Panc1 (cell line): Measurements from ENCODE around the gene GZMM. TPM values are rescaled to one million over a fixed set of nuclear protein-coding genes. Genes with fewer than 3 reads are reported as not detected.

Experiments
- ATAC-seq: fragments of 200-7000 bp; cut with Tn5 transposase; 2 replicates; pipeline ENCODE4 v1.9.1; 2020; ENCODE audit warnings: mild to moderate bottlenecking, moderate library complexity
- BruUV-seq: library from RNA; stranded (reverse); fragments of 400-500 nt; replicated peaks from 2 replicates; lab custom pipeline; 2021; lab: Mats Ljungman, UMichigan
- CTCF ChIA-PET: fragments of 300-600 bp; sonication (Branson Sonifier 250); formaldehyde crosslinking; loops from one replicate; lab custom pipeline; 2022; ENCODE audit warnings: antibody characterized with exemption; lab: Charles Lee
- POLR2A ChIA-PET: fragments of 300-600 bp; sonication (Branson Sonifier 250); formaldehyde crosslinking; loops from one replicate; lab custom pipeline; 2022; ENCODE audit warnings: antibody characterized with exemption; lab: Charles Lee
- DNase-seq: peaks from one replicate; pipeline ENCODE4 v3.0.0-alpha.2; 2010; ENCODE audit warnings: low read depth, low spot score
- H3K27ac ChIP-seq: 2 replicates; pipeline ENCODE4 v1.5.1; 2011; ENCODE audit warnings: mild to moderate bottlenecking, low read length, inconsistent platforms
- H3K27me3 ChIP-seq: fragments of 200-500 bp; sonication (Bioruptor generic); 2 replicates; pipeline ENCODE4 v1.6.0; 2014; ENCODE audit warnings: low read length, inconsistent platforms; ENCODE audit not compliant: control insufficient read depth, insufficient read depth
- H3K36me3 ChIP-seq: fragments of 200-500 bp; sonication (Bioruptor generic); 2 replicates; pipeline ENCODE4 v1.5.1; 2014; ENCODE audit warnings: inconsistent platforms, mild to moderate bottlenecking, low read length, moderate library complexity; ENCODE audit not compliant: control insufficient read depth, insufficient read depth
- H3K4me1 ChIP-seq: 2 replicates; pipeline ENCODE4 v1.5.1; 2011; ENCODE audit warnings: inconsistent platforms, mild to moderate bottlenecking, low read length, moderate library complexity; ENCODE audit not compliant: control insufficient read depth, insufficient read depth
- H3K4me3 ChIP-seq, 2 experiments: 2 replicates each; pipeline ENCODE4 v1.5.1; 2011 to 2012; ENCODE audit warnings: low read depth in 2 of 2, low read length in 2 of 2, mild to moderate bottlenecking in 2 of 2, inconsistent platforms in 1 of 2, moderate library complexity in 1 of 2
- H3K9me3 ChIP-seq: fragments of 200-500 bp; sonication (Bioruptor generic); 2 replicates; pipeline ENCODE4 v1.5.1; 2014; ENCODE audit warnings: low read depth, mild to moderate bottlenecking, inconsistent platforms, low read length, moderate library complexity; ENCODE audit not compliant: control insufficient read depth, insufficient read depth
- POLR2AphosphoS5 ChIP-seq: IDR thresholded peaks from 2 replicates; pipeline ENCODE4 v1.6.1; 2012; ENCODE audit warnings: mild to moderate bottlenecking, low read depth, low read length, moderate library complexity
- SIN3A ChIP-seq: IDR thresholded peaks from 2 replicates; pipeline ENCODE4 v1.6.1; 2012; ENCODE audit warnings: low read depth, mild to moderate bottlenecking, low read length, moderate library complexity, borderline replicate concordance; ENCODE audit not compliant: insufficient read depth
- TCF7L2 ChIP-seq: IDR thresholded peaks from 2 replicates; pipeline ENCODE4 v1.6.1; 2011; ENCODE audit warnings: mild to moderate bottlenecking, low read depth, low read length, inconsistent platforms
- in situ Hi-C: cut with HindIII; loops from 2 replicates; pipeline ENCODE4 v1.10.0; 2016; ENCODE audit warnings: low sequenced_read_pairs, low pct_unique_long_range_greater_than_20kb
- intact Hi-C: fragments of 100-400 bp; cut with micrococcal nuclease; formaldehyde crosslinking; loops from one replicate; pipeline ENCODE4 v1.10.0; 2022; ENCODE audit not compliant: unreplicated experiment
- total RNA-seq: library from RNA; stranded (reverse); gene quantifications from one replicate; pipeline ENCODE4 v1.2.1, GENCODE V29; 2021; ENCODE audit not compliant: unreplicated experiment
- TF ChIP-seq, protein P1 (sequence below), 2 experiments: IDR thresholded peaks; 2 replicates each; pipeline ENCODE4 v1.6.1; 2011 to 2012; ENCODE audit warnings: low read depth in 2 of 2, control low read depth in 1 of 2, low read length in 1 of 2, mild to moderate bottlenecking in 1 of 2, moderate library complexity in 1 of 2; ENCODE audit not compliant: insufficient read depth in 1 of 2
- TF ChIP-seq, protein P2 (sequence below): fragments of 450-650 bp; IDR thresholded peaks from 2 replicates; pipeline ENCODE4 v1.5.1; 2017; ENCODE audit warnings: mild to moderate bottlenecking

The GZMM gene
- total RNA-seq, 1 experiment from 2014 or later = 0.69 TPM

DNA sequence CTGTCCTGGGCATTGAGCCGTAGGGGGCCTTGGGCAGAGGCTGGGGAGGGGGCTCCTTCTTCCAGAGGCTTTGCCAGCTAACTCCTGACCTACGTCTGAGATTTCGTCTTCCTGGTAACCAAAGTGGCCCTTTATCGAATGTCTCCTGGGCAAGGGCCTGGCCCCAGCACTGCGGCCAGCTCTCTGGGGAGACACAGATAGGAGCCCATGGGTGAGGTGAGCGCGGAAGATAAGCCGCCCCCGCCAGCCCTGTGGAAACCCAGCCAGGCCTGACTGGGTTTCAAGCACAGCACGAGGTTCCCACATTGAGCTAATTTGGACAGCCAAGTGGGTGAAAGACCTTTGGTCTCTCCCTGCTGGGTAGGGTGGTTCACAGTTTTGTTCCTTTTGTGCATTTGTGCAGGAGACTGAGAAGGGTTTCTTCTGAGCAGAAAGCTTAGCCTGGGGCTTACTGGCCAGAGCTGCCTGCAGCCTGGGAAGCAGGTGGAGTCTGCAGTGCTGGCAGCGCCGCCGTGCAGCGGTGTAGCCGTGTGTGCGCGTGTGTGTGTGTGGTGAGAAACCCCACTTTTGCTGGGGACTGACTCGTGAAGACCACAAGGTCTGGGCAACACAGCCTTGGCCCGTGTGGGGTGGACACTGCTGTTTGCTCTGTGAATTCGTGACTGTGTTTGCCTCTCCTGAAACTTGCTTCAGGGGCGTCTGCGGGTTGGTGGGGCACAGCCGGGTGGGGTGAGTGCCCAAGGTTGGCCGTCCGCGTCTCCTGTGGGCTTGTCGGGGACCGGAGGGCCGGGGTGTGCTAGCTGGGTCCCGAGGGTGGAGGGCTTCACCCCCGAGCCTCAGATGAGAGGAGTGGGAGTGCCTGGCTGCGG, 31.0 kb downstream of the GZMM start:
- Histone ChIP-seq H3K36me3 (peaks cover 8% of the 10 kb centered on the region; the same call in 1 of the 2 replicates), H3K4me1 (peaks cover 15% of the 10 kb centered on the region), H3K4me3 (peak overlapping the region; percentile 87 to 94), H3K27ac (peak overlapping the region; percentile 74), H3K27me3 (no peaks in the 10 kb centered on the region), H3K9me3 (no peaks in the 10 kb centered on the region)
- DNase-seq (no peak), ATAC-seq (peak; percentile 20; the same call in 1 of the 2 replicates)
- ChIA-PET POLR2A (interaction anchor here (0.5 to 1.0 kb wide), 2 partner anchors 13 to 23 kb away, joined by 3 to 6 read pairs; no protein-coding TSS in a partner anchor), CTCF (interaction anchor here (0.7 to 1.1 kb wide), 2 partner anchors 9 to 26 kb away, joined by 3 to 4 read pairs; no protein-coding TSS in a partner anchor)
- intact Hi-C loops = no loop called here
- no peak for TF ChIP-seq SIN3A
- TF ChIP-seq TCF7L2 = no peak
- no peak for TF ChIP-seq POLR2AphosphoS5
- TF ChIP-seq, protein P1, sequence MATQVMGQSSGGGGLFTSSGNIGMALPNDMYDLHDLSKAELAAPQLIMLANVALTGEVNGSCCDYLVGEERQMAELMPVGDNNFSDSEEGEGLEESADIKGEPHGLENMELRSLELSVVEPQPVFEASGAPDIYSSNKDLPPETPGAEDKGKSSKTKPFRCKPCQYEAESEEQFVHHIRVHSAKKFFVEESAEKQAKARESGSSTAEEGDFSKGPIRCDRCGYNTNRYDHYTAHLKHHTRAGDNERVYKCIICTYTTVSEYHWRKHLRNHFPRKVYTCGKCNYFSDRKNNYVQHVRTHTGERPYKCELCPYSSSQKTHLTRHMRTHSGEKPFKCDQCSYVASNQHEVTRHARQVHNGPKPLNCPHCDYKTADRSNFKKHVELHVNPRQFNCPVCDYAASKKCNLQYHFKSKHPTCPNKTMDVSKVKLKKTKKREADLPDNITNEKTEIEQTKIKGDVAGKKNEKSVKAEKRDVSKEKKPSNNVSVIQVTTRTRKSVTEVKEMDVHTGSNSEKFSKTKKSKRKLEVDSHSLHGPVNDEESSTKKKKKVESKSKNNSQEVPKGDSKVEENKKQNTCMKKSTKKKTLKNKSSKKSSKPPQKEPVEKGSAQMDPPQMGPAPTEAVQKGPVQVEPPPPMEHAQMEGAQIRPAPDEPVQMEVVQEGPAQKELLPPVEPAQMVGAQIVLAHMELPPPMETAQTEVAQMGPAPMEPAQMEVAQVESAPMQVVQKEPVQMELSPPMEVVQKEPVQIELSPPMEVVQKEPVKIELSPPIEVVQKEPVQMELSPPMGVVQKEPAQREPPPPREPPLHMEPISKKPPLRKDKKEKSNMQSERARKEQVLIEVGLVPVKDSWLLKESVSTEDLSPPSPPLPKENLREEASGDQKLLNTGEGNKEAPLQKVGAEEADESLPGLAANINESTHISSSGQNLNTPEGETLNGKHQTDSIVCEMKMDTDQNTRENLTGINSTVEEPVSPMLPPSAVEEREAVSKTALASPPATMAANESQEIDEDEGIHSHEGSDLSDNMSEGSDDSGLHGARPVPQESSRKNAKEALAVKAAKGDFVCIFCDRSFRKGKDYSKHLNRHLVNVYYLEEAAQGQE (IDR thresholded peaks at IDR 0.05; ENCODE audit: insufficient read depth in 1 of 2, low read depth in 2 of 2, low read length in 1 of 2) = no peak
- TF ChIP-seq, protein P2, sequence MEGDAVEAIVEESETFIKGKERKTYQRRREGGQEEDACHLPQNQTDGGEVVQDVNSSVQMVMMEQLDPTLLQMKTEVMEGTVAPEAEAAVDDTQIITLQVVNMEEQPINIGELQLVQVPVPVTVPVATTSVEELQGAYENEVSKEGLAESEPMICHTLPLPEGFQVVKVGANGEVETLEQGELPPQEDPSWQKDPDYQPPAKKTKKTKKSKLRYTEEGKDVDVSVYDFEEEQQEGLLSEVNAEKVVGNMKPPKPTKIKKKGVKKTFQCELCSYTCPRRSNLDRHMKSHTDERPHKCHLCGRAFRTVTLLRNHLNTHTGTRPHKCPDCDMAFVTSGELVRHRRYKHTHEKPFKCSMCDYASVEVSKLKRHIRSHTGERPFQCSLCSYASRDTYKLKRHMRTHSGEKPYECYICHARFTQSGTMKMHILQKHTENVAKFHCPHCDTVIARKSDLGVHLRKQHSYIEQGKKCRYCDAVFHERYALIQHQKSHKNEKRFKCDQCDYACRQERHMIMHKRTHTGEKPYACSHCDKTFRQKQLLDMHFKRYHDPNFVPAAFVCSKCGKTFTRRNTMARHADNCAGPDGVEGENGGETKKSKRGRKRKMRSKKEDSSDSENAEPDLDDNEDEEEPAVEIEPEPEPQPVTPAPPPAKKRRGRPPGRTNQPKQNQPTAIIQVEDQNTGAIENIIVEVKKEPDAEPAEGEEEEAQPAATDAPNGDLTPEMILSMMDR = no peak
- in situ Hi-C loops = no loop called here
- BruUV-seq = no TSS peak

DNA sequence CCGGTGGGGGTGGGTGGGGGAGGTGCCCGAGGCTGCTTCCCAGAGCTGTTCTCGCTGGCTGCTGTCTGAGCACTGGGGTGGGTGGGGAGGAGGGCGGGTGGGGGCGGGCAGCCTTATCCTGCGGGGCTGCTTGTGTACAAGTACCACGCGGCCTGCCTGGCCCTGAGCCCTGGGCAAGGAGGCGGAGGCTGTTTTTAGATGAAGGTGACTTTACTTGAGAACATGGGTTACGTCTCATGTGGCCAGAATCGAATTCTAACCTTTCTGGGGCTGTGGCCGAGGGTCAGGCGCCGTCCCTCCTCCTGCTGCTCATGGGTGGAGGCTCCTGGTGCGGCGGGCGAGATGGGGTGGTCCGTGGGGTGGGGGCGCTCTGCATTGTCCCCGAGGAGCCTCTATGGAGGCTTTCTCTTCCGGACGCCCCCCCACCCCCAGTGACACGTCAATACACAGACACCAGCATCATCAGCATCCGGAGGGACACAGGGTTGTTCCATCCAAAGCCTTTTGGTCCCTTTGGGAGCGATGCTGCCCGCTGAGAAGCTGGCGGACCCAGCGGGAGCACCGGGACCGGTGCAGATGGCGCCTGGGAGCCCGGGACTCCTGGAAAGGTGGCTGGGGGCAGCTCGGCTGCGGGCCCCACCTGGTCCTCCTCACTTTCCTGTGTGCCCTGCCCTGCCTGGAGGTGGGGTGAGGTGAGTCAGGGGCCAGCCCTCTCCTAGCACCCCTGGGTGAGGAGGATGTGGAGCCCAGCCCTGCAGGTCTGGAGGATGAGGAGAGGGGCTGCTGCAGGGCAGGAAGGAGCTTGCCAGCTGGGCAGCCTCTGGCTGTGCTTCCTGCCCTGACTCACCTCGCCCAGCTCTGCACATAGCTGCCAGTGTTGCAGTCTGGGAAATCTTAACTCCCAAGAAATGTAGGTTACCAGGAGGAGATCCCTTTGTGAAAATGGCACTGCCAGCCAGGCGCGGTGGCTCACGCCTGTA, 32.0 kb downstream of the GZMM start:
- in situ Hi-C loops (no loop called here), intact Hi-C loops (no loop called here)
- Histone ChIP-seq H3K27me3 (no peaks in the 10 kb centered on the region), H3K4me1 (peaks cover 10% of the 10 kb centered on the region), H3K27ac (peak overlapping the region; percentile 23; the same call in 1 of the 2 replicates), H3K36me3 (peaks cover 8% of the 10 kb centered on the region; the same call in 1 of the 2 replicates), H3K9me3 (no peaks in the 10 kb centered on the region), H3K4me3 (peak overlapping the region; percentile 87 to 94)
- no peak for ATAC-seq
- CTCF ChIA-PET = interaction anchor here (0.7 kb wide), 2 partner anchors 8 to 25 kb away, joined by 4 read pairs; no protein-coding TSS in a partner anchor
- BruUV-seq = no TSS peak
- TF ChIP-seq, protein P2 = no peak
- TF ChIP-seq, protein P1 (IDR thresholded peaks at IDR 0.05; ENCODE audit: insufficient read depth in 1 of 2, low read depth in 2 of 2, low read length in 1 of 2) = no peak
- TF ChIP-seq TCF7L2 = no peak
- TF ChIP-seq SIN3A = no peak
- TF ChIP-seq POLR2AphosphoS5 = no peak
- POLR2A ChIA-PET = interaction anchor here (0.5 kb wide), 1 partner anchor 14 kb away, joined by 3 read pairs; no protein-coding TSS in a partner anchor
- DNase-seq = no peak
